HG03521 (cell line): ENCODE data around the gene SEZ6.

Experiments used
- ATAC-seq: cut with Tn5 transposase; IDR thresholded peaks from one replicate; pipeline ENCODE4 v1.9.1; 2021; ENCODE audit warnings: mild to moderate bottlenecking, moderate library complexity; ENCODE audit not compliant: unreplicated experiment

The SEZ6 gene

DNA sequence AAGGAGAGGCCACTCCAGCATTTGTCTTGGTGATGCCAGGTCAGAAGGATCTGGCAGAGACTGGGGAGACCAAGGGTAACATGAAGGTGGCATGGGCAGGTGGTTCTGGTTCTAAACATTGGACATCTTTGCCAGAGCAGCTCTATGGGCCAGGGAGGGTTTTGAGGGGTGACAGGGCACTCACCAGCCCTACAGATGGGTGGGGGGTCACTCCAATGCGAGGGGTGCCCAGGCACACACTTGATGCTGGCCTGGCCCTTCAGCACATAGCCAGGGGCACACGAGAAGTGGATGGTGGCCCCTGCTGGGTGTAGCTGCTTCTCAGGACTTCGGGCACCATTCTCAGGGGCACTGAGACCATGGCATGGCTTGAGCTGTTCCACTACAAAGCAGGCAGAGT, 49.0 kb downstream of the SEZ6 start:
- no peak for ATAC-seq

DNA sequence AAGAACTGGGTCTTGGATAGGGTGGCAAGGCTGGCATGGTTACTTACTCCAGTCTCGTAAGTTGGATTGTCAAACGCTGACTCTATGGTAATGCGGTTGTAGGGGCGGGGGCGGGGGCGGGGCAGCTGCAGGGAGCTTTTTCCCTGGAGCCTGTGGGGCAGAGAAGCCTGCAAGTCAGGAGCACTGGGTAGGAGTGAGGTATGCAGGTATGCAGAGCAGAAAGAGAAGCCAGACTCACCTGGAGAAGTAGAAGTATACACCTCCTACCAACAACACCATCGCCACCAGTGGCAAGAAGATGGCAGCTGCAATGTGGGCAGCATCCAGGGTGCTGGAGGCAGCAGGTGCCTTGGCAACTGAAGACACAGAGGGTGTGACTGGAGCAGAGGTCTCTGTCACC, 49.7 kb downstream of the SEZ6 start:
- no peak for ATAC-seq

DNA sequence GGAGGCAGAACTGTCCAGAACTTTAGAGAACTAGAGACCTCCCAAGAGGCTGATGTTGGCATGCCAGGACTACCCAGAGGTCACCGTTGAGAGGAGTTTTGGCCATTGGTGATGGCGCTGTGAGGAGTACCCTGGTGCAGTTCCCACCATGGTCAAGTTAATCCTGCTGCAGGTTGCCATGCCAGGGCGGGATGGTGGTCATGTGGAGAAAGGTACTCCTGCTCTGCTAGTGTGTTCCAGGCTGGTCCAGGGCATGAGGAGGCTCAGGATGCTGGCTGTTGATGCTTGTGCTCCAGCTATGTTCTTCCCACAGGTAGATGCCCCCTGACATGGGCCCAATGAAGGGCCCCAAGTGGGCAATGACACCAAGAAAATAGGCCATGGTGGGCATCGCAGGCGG, 50.4 kb downstream of the SEZ6 start:
- ATAC-seq, result no peak

DNA sequence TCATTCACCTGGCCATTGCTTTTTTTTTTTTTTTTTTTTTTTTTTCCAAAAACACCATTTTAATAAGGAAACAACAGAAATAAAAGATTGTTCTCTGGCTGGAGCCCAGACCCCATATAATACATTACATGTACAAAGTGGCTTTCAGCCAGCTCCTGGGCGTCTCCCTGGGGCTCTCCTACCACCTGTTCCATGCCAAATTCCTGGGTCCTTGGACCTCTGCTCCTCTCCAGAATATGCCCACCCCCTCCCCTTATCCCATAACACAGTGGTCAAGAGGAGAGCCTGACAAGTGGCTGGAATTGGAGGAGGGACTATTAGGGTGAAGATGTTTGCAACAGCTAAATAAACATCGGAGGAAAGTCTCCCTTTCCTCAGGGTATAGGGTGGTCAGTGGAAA, 50.9 kb downstream of the SEZ6 start:
- no peak for ATAC-seq

DNA sequence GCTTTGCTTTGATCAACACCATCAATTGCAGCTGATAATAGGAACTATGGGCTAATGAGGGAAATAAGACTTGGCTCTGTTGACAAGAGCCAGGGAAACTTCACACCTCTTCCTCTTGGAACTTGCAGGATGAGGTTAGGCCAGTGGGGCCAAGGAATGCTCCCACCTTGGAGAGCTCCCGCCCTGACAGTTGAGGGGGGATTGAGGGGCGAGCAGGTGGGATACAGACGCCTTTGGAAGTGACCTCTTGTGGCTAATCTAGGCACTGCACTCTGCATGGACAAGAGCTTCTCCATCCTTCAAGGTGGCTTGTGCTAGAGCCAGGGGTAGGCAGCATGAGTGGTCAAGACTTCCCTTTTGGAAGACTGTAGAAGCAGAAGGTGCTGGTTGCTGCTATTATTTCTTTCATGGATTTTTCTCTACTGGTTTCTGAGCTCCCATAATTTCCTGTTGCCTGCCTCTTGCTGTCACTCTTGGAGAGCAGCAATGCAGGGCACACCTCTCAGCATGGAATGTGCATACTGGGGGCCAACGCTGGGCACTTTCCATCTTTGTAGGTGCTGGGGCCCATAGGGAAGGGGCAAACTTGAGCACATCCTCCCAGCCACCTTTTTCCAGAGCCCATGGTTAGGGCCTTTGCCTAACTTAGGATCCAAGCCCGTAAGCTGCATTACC, 52.3 kb downstream of the SEZ6 start:
- ATAC-seq, result no peak

DNA sequence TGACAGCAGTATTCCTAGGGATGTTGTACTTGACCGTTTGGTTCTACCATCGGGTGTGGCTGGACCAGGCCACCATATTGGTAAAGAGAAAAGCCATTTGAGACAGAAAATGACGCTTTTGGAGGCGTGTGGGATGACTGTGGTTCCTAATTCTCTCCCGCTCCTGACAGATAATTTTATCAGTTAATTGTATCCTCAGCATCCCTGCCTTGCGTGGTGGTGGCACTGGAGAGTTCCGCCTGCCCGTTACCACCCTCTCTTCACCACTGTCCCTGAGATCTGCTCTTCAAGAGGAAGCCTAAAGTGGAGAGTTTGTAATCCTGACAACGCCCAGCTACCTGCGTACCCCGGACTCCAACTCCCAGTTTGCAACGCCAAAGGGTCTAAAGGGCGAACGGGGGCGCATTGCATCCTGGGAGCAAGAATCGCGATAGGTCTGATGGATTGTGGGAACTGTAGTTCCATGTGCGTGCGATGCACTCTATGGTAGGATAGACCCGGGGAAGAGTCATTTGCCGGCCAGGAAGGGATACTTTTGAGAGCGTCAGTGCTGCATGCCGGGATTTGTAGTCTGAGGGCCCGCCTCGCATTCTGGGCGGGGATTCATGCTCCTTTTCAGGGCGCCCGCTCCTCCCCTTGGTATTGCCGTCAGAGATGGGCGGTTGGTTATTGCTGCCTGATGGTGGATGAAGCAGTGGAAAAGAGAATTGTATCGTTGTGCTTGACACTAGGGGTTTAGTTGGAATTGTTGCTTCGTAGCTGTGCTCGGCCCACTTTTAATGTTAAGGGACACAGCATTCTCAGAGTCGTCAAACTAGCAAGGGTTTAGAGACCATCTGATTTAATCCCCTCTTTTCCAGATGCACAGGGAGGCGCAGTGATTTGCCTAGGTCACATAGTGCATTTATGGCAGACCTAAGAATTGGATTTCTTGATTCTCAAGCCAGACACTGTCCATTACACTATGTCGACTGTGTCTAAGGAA, 53.5 kb downstream of the SEZ6 start:
- peak; percentile 54 for ATAC-seq

DNA sequence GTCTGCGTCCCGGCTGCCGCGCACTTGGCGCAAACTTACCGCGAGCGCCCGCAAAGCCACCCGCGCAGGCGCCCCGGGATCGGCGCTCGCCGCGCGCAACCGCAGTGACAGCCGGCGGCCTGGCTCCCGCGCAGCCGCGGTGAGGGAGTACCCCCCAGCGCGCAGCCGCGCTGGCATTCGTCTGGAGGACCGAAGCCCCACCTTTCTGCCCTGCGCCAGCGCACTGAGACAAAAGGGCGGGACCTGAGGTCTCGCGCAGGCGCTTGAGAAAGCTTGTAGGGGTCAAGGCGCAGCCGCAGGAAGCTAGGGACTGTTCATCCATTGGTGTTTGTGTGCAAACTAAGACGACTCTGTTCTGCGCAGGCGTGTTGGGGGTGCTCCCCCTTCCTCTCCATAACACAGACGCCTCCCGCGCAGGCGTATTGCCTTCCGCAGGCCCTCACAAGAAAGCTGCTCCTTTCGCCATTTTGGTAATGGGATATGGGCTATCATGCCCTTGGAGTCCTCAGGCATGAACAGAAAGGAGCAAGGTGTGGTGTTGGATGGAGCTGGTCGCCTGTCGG, 54.3 kb downstream of the SEZ6 start, which contains the start of gene PHF12:
PHF12 (minus strand) TSS at position 91 of the 563 bp plus-strand sequence. CDS start 558 bp downstream, outside the sequence.
- ATAC-seq, result peak; percentile 56

DNA sequence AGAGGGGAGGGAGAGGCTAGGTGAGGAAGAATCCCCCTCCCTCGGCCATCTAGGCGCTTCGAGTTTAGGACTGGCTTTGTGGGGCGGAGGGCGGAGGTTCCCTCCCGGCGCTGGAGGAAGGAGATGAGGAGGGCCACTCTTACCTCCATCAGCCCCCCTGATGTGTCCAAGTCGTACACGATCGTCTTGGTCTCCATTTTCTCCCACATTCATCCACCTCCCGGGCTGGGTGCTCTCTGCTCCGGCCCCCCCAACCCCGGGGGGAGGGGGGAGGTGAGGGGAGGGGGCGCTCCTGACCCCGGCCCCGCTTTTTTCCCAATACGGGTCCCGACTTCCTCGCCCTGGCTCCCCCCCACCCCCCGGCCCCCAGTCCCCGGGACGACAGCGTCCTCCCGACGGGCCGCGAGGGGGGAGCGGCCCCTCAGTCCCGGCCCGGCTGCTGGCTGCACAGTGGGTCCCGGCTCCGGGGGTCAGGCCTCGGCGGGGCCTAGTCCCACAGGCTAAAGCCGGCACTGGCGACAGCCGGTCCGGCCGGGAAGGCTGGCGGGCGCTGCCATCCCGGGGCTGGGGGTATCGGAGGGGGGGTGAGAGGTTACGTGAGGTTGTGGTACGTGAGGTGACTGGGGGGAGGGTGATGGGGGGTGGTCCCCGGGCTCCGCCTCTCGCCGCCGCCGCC, 54.9 kb downstream of the SEZ6 start:
- no peak for ATAC-seq

DNA sequence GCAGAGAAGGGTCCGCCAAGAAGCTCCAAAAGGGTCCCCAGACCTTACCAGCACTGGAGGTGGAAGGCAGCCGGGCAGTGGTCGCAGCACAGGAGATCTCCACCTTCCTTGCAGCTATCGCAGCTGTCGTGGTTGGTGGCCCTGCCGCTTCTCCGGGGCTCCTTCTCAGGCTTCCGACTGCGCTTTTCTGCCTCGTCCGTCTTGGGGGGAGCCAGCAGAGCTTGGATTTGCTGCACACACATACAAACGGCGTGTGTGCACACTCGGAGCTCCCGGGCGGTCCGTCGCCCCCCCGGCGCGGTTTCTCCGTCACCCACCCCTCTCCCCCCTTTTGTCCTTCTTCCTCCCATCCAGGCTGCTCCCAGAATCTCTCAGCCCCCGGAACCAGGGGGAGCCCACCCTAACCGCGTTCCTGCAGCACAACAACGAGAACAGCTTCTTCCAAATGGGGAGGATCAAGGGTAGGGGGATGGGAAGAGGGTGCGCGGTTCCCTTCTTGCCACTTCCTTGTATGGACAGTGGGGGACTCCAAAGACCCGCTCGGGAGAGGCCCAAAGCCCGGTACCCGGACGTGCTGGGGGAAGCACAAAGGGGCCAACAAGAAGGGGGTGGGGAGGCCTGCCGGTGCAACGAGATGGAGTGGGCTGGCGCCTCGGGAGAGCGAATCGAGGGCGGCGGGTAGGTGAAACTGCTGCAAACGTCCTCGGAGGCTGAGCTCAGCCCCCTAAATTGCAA, 55.6 kb downstream of the SEZ6 start:
- ATAC-seq, result no peak

DNA sequence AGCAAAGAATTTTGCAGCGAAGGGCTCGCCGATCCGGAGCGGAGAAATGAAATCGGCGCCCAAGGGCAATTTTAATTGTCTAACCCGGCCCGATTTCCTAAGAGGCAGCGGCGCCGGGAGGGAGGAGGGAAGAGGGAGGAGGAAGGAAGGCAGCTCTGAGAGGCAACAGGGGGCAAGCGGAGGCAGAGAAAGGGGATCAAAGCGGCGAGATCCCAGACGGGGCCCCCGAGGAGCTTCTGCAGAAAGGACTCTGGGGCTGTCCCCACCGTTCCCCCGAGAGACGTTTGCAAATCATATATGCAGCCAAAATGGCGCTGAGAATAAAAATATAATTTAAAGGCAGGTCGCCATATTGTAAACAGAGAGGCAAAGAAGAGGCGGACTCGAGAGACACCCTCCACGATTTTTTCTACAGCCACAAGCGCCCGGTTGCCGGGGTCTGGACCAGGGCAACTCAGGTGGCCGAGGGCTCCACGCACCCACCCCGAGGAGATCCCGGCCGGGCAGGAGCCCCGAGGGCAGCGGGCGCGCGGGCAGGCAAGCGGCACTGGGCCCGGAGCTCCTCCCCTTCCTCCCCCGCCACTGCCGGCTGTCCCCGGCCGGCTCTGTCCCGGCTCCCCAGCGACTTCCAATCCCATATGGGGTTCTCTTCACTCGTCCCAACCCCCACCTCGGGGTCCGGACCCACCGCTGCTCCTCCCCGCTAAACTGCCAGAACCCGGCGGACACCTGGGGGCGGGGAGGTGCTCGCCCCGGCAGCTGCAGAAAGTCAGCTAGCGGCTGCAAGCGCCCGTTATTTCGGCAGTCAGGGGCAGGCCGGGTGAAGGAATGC, 56.4 kb downstream of the SEZ6 start:
- no peak for ATAC-seq

DNA sequence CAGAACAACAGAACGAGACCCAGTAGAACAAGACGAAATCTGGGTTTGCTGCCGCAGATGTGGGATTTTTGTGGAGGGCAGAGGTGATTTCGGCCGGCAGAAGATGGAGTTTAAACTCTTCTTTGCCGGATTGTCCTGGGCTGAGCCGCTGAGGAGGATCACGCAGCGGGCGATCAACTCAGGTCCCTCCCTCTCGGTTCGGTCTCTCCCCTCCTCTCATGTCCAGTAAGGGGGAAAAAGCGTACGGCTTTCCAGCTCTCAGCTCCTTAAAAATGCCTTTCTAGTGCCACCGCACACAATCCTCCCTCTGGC, 57.0 kb downstream of the SEZ6 start:
- ATAC-seq, result no peak

DNA sequence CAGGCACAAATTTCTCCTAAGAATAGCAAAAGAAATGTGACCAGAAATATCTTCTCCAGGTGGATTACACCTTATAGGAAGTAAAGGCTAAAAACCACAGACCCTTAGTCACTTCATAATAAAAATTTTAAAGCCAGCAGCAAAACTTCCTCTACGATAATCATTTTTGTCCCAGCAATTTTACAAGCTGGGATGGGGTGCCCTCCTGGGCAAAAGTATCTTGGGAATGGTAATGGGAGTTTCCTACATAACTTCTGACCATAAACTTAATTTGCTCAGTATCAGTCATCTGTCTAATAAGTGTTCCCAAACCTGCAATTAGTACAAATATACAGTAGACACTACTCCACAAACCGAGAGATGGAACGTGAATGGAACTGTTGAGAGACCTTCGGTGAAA, 57.5 kb downstream of the SEZ6 start:
- ATAC-seq, result no peak

DNA sequence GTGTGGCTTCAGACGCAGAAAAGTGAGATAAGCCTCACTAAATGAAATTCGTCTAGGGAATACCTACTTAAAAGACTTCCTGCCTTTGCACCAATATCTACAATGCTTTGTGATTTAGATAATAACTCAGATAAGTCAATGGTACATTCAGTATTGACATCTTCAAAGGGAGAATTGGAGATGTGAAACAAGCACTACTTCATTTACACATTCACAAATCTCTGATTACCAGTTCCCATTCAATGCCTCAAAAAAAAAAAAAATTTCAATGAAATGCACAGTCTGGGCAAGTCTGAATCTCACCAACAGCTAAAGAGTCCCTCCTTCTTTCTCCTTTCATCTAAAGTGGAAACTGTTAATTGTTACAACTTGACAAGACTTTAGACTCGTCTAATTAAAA, 58.2 kb downstream of the SEZ6 start:
- no peak for ATAC-seq

DNA sequence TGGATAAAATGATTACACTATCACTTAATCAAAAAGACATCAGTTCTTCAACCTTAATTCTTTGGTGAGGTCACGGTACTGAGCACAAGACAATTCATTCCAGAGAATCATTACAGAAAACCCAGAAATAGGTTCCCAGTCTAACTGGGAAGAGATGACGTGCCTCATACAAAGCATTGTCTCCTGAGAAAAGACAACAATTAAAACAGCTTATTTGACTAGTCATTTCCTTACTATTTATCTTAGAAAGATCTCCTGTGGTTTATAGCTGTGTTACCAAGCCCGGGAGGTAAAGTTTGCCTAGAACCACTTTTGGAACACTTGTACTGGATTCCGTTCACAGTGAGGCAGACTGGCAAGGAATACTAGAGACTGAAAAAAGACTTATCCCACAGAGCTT, 59.6 kb downstream of the SEZ6 start:
- ATAC-seq, result no peak

DNA sequence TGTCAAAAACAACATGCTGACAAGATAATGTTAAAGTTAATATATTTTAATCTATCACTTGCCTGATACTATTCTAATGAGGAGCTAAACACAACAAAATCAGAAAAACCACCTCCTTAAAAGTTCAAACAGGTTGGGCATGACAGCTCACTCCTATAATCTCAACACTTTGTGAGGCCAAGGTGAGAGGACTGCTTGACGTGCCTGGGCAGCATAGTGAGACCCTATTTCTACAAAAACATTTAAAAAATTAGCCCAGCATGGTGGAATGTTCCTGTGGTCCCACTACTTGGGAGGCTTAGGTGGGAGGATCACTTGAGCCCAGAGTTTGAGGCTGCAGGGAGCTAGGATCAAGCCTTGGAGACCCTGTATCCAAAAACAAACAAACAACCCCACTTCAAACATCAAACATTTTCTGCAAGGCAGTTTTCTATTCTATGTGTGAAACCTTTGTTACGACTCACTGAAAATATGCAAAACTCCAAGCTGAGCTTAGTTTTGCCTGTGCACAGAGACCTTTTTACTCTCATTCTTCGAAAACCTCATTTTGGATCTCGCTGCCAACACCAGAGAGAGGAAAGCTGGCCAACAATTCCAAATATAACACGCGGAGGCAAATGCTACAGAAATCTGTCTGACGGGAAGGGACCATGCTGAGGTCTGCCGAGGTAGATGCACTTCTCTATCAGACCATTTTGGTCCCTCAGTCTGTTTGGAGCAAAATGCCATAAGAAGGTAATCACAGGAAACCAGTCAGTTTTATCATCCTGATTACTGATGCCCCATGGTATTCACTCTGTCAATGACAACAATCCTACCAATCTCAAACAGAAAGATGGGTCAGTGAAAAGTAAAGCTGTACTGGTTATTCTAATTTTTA, 60.7 kb downstream of the SEZ6 start:
- ATAC-seq, result no peak

DNA sequence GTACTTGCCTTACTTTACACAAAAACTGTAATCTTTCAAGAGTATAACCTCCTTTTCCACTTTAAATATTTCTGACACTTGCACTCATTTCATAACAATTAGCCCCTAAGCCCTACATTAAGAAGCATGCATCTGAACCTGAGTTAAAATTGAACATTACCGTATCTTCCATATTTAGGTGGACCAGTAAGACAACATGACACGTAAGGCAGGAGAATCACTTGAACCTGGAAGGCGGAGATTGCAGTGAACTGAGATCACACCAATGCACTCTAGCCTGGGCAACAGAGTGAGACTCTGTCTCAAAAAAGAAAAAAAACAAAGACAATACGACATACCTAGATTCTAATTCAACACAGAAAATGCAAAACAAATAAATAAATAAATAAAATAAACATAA, 61.5 kb downstream of the SEZ6 start:
- no peak for ATAC-seq

DNA sequence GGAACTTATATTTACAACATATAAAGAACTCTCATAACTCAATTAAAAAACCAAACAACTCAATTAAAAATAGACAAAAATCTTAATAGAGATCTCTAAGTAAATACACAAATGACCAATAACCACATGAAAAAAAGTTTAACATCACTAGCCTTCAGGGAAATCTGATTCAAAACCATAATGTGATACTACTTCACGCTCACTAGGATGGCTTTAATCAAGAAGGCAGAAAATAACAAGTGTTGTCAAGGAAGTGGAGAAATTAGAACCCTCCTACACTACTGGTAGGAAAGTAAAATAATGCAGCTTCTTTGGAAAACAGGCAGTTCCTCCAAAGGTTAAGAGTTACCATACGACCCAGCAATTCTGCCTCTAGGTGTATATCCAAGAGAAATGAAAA, 62.9 kb downstream of the SEZ6 start:
- no peak for ATAC-seq

DNA sequence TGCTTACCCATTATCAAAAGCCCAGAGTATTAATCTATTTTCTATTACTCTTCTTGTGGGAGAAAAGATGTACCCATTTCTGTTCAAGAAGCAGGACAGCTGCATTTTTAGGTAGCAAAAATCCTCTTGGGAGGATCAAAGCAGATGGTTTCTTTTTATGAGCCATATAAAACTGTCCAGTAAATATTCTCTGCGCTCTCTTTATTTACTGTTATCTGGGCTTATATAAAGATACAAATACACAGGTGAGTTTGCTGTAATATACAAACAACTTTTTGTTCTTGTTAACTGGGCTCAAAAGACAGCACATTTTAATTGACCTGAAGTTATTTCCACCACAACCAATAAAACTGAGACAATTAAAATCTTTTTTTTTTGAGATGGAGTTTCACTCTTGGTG, 64.6 kb downstream of the SEZ6 start:
- ATAC-seq, result no peak

DNA sequence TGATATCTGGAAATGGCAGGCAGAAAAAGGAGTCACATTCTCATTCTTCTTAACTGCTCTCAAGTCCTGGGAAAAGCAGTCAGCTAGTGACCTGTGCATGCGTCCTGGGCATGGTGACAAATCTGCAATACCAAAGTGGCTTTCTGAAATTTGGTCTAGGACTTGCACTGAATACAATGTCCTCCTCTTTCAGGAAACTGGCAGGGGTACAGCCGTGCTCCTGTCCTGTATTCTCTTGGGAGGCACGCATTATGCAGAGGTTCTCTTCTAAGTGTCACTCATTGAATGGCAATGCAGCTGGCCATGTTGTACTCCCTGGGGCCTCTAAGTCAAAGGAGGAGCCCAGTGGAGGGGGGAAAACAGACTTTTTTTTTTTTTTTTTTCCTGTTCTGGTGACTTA, 65.2 kb downstream of the SEZ6 start:
- no peak for ATAC-seq
